GM18526 (cell line): ENCODE measurements around the gene KRT25.

Source experiments
- POLR2A ChIP-seq: IDR thresholded peaks from 3 replicates; pipeline ENCODE4 v1.6.1; 2011; ENCODE audit not compliant: insufficient read length; ENCODE audit errors: extremely low read depth

The KRT25 gene

GRCh38 chr17:40755231-40755630 lies at the start of gene KRT25:
TSS of gene KRT25 (minus strand) at chr17:40755331. CDS start at chr17:40755271, 60 bp downstream.
- no peak for TF ChIP-seq POLR2A

GRCh38 chr17:40803617-40804082 lies 48.5 kb upstream of the KRT25 start:
- no peak for TF ChIP-seq POLR2A

- TF ChIP-seq POLR2A: no peak
Measured at GRCh38 chr17:40801157-40801556, 46.0 kb upstream of the KRT25 start.

- TF ChIP-seq POLR2A: no peak
Measured at GRCh38 chr17:40800381-40800780, 45.2 kb upstream of the KRT25 start.

GRCh38 chr17:40799859-40800258 lies 44.7 kb upstream of the KRT25 start, which contains the start of gene KRT28:
TSS of gene KRT28 (minus strand) at chr17:40799959. CDS start at chr17:40799893, 66 bp downstream.
- TF ChIP-seq POLR2A: no peak

GRCh38 chr17:40796846-40797245 lies 41.7 kb upstream of the KRT25 start:
- no peak for TF ChIP-seq POLR2A

GRCh38 chr17:40795019-40795667 lies 40.0 kb upstream of the KRT25 start:
- TF ChIP-seq POLR2A: no peak

- no peak for TF ChIP-seq POLR2A
Measured at GRCh38 chr17:40794466-40794865, 39.3 kb upstream of the KRT25 start.

- TF ChIP-seq POLR2A: no peak
Measured at GRCh38 chr17:40793832-40794231, 38.7 kb upstream of the KRT25 start.

GRCh38 chr17:40791787-40792436 lies 36.8 kb upstream of the KRT25 start:
- no peak for TF ChIP-seq POLR2A

- TF ChIP-seq POLR2A: no peak
Measured at GRCh38 chr17:40791111-40791510, 36.0 kb upstream of the KRT25 start.

- no peak for TF ChIP-seq POLR2A
Measured at GRCh38 chr17:40782450-40782849, 27.3 kb upstream of the KRT25 start, which contains the start of gene KRT27. TSS of gene KRT27 (minus strand) at chr17:40782550. CDS start at chr17:40782493, 57 bp downstream.

GRCh38 chr17:40779181-40779909 lies 24.2 kb upstream of the KRT25 start:
- no peak for TF ChIP-seq POLR2A

GRCh38 chr17:40778461-40778860 lies 23.3 kb upstream of the KRT25 start:
- no peak for TF ChIP-seq POLR2A

GRCh38 chr17:40777971-40778370 lies 22.8 kb upstream of the KRT25 start:
- no peak for TF ChIP-seq POLR2A

- no peak for TF ChIP-seq POLR2A
Measured at GRCh38 chr17:40777459-40777858, 22.3 kb upstream of the KRT25 start.
